T1000 (cell line): ENCODE data around the gene TXLNG.
"Not testable (repeated sequence)": the region's sequence is repeated elsewhere in the genome, so short reads cannot be mapped to it uniquely, and the experiment has no call there.

ENCODE experiments used
- DNase-seq: peaks from one replicate; lab custom pipeline; 2025; ENCODE audit warnings: mixed read lengths; lab: John Stamatoyannopoulos, UW

Gene TXLNG

GRCh38 chrX:16786139-16786790, at the start of gene TXLNG:
TXLNG (plus strand) TSS chrX:16786466; CDS start chrX:16786488, 22 bp downstream.
- peak; percentile 92 for DNase-seq

GRCh38 chrX:16737024-16737423, 49.2 kb upstream of the TXLNG start:
- no peak for DNase-seq

- DNase-seq = no peak
These were observed 46.7 kb upstream of the TXLNG start for GRCh38 chrX:16739574-16739973.

- DNase-seq = no peak
These were observed 42.5 kb upstream of the TXLNG start for GRCh38 chrX:16743604-16744325.

- no peak for DNase-seq
These were observed 41.2 kb upstream of the TXLNG start for GRCh38 chrX:16745102-16745501.

GRCh38 chrX:16745659-16746058, 40.6 kb upstream of the TXLNG start:
- no peak for DNase-seq

GRCh38 chrX:16748425-16748824, 37.8 kb upstream of the TXLNG start:
- DNase-seq = no peak

- no peak for DNase-seq
These were observed 36.1 kb upstream of the TXLNG start for GRCh38 chrX:16750136-16750535.

- DNase-seq = no peak
These were observed 32.2 kb upstream of the TXLNG start for GRCh38 chrX:16754019-16754418.

GRCh38 chrX:16756724-16757123, 29.5 kb upstream of the TXLNG start:
- DNase-seq = no peak

GRCh38 chrX:16761500-16761899, 24.8 kb upstream of the TXLNG start:
- not testable (repeated sequence) for DNase-seq

GRCh38 chrX:16762579-16762978, 23.7 kb upstream of the TXLNG start:
- DNase-seq = no peak

GRCh38 chrX:16765594-16765993, 20.7 kb upstream of the TXLNG start:
- no peak for DNase-seq

GRCh38 chrX:16770970-16771482, 15.2 kb upstream of the TXLNG start:
- DNase-seq = peak; percentile 34

GRCh38 chrX:16771483-16772398, 14.5 kb upstream of the TXLNG start:
- DNase-seq = peak; percentile 34

GRCh38 chrX:16772460-16772859, 13.8 kb upstream of the TXLNG start:
- DNase-seq = no peak

- no peak for DNase-seq
These were observed 11.5 kb upstream of the TXLNG start for GRCh38 chrX:16774746-16775145.

- DNase-seq = no peak
These were observed 7.7 kb upstream of the TXLNG start for GRCh38 chrX:16778545-16778944.

- DNase-seq = no peak
These were observed 7.3 kb upstream of the TXLNG start for GRCh38 chrX:16778993-16779392.

GRCh38 chrX:16779815-16780214, 6.5 kb upstream of the TXLNG start:
- not testable (repeated sequence) for DNase-seq

- DNase-seq = no peak
These were observed 2.8 kb upstream of the TXLNG start for GRCh38 chrX:16783452-16783851.

GRCh38 chrX:16784440-16784839, 1.8 kb upstream of the TXLNG start:
- not testable (repeated sequence) for DNase-seq
